HG03457 (cell line): ENCODE measurements around the gene PELI3.
"Not testable (repeated sequence)": the region's sequence is repeated elsewhere in the genome, so short reads cannot be mapped to it uniquely, and the experiment has no call there.

Experiments used
- ATAC-seq: cut with Tn5 transposase; IDR thresholded peaks from one replicate; pipeline ENCODE4 v1.9.1; 2021; ENCODE audit warnings: moderate number of reproducible peaks; ENCODE audit not compliant: unreplicated experiment

PELI3 gene

GRCh38 chr11:66443602-66444001 is 23.1 kb upstream of the PELI3 start:
- ATAC-seq: no peak

GRCh38 chr11:66447012-66447411 is 19.7 kb upstream of the PELI3 start:
- no peak for ATAC-seq

- no peak for ATAC-seq
These were observed 18.2 kb upstream of the PELI3 start for GRCh38 chr11:66448523-66448922.

- no peak for ATAC-seq
These were observed 16.1 kb upstream of the PELI3 start for GRCh38 chr11:66450560-66450959.

GRCh38 chr11:66451663-66452062 is 15.0 kb upstream of the PELI3 start:
- no peak for ATAC-seq

GRCh38 chr11:66454247-66454646 is 12.5 kb upstream of the PELI3 start:
- no peak for ATAC-seq

GRCh38 chr11:66454828-66455227 is 11.9 kb upstream of the PELI3 start:
- no peak for ATAC-seq

- ATAC-seq: no peak
These were observed 8.9 kb upstream of the PELI3 start for GRCh38 chr11:66457826-66458225.

GRCh38 chr11:66459138-66459778 is 7.4 kb upstream of the PELI3 start:
- ATAC-seq: no peak

GRCh38 chr11:66462010-66462409 is 4.7 kb upstream of the PELI3 start:
- ATAC-seq: no peak

GRCh38 chr11:66462911-66463310 is 3.8 kb upstream of the PELI3 start:
- ATAC-seq: no peak

GRCh38 chr11:66464116-66464515 is 2.6 kb upstream of the PELI3 start:
- not testable (repeated sequence) for ATAC-seq

- no peak for ATAC-seq
These were observed 1.8 kb upstream of the PELI3 start for GRCh38 chr11:66464916-66465315.

GRCh38 chr11:66465373-66466224 is 1.1 kb upstream of the PELI3 start:
- no peak for ATAC-seq

- ATAC-seq: no peak
These were observed 442 bp downstream of the PELI3 start for GRCh38 chr11:66467034-66467659.

GRCh38 chr11:66467756-66468155 is 1.1 kb downstream of the PELI3 start:
- no peak for ATAC-seq

- no peak for ATAC-seq
These were observed 2.0 kb downstream of the PELI3 start for GRCh38 chr11:66468691-66469090.

GRCh38 chr11:66469441-66469840 is 2.7 kb downstream of the PELI3 start:
- no peak for ATAC-seq

- no peak for ATAC-seq
These were observed 3.3 kb downstream of the PELI3 start for GRCh38 chr11:66470015-66470414.

GRCh38 chr11:66471142-66471541 is 4.4 kb downstream of the PELI3 start:
- ATAC-seq: no peak

- no peak for ATAC-seq
These were observed 5.3 kb downstream of the PELI3 start for GRCh38 chr11:66472054-66472453.

GRCh38 chr11:66473167-66473566 is 6.5 kb downstream of the PELI3 start:
- no peak for ATAC-seq
